GM12872 (cell line): ENCODE data around the gene SEMA5A.

Experiments
- CTCF ChIP-seq: IDR thresholded peaks from 3 replicates; pipeline ENCODE4 v1.5.1; 2011; ENCODE audit warnings: low read depth, mild to moderate bottlenecking, low read length, moderate library complexity; ENCODE audit not compliant: insufficient read depth

SEMA5A gene

GRCh38 chr5:9452181-9452580 lies 93.7 kb downstream of the SEMA5A start:
- no peak for TF ChIP-seq CTCF

- TF ChIP-seq CTCF, result no peak
Observed at GRCh38 chr5:9451037-9451436, 94.8 kb downstream of the SEMA5A start.

GRCh38 chr5:9447691-9448090 lies 98.2 kb downstream of the SEMA5A start:
- TF ChIP-seq CTCF, result no peak

GRCh38 chr5:9445826-9446388 lies 100.0 kb downstream of the SEMA5A start:
- no peak for TF ChIP-seq CTCF

GRCh38 chr5:9444346-9444745 lies 101.5 kb downstream of the SEMA5A start:
- TF ChIP-seq CTCF, result no peak

GRCh38 chr5:9441610-9442009 lies 104.3 kb downstream of the SEMA5A start:
- TF ChIP-seq CTCF, result no peak

- no peak for TF ChIP-seq CTCF
Observed at GRCh38 chr5:9440517-9440916, 105.4 kb downstream of the SEMA5A start.
